Hematopoietic multipotent progenitor cell treated with erythropoietin and hydrocortisone succinate and interleukin-3 and kit ligand, for 8 days (in vitro differentiated cells): ENCODE results near the gene OSBPL1A.

Experiments used
- DNase-seq: peaks from one replicate; pipeline ENCODE4 v3.0.0-alpha.2; 2015

The OSBPL1A gene

GRCh38 chr18:24322584-24323136 is 75.0 kb downstream of the OSBPL1A start:
- no peak for DNase-seq

- DNase-seq = no peak
These were observed 76.6 kb downstream of the OSBPL1A start for GRCh38 chr18:24321071-24321470.

- peak; percentile 62 for DNase-seq
These were observed 77.9 kb downstream of the OSBPL1A start for GRCh38 chr18:24319757-24320156.

DNA sequence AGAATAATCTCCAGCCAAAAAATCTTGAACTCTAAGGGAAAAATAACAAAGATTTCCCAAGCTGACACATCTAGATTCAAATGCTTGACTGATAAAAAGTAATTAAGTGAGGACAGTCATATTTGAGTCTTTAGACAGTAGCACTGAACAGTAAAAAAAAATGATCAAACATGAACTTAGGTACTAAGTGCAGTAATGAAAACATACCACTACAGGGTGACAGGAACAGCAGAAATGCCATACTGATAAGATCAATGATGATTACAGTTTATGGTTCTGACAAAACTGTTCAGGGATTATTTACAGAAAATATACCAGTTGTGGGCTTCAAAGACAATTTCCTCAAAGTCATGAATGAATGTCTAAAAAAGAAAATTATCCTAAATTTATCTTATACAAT is 80.3 kb downstream of the OSBPL1A start:
- no peak for DNase-seq

DNA sequence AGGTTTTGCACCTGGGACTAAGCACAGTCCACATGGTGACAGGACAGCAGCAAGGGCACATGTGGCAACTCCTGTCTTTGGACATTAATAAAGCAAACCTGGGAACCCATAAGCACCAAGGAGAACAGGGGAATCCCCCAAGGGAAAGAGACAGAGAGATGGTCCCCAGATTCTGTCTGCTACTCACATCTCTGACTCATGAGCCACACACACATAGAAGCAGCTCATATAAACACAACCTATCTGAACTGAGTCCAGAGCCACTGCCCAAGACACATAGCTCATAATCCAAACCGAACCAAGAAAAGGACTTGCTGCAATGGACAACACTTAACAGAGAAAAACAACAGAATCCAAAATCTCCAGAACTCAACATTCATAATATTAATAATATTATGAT is 82.5 kb downstream of the OSBPL1A start:
- DNase-seq = no peak

GRCh38 chr18:24306201-24306600 is 91.4 kb downstream of the OSBPL1A start:
- DNase-seq = no peak

DNA sequence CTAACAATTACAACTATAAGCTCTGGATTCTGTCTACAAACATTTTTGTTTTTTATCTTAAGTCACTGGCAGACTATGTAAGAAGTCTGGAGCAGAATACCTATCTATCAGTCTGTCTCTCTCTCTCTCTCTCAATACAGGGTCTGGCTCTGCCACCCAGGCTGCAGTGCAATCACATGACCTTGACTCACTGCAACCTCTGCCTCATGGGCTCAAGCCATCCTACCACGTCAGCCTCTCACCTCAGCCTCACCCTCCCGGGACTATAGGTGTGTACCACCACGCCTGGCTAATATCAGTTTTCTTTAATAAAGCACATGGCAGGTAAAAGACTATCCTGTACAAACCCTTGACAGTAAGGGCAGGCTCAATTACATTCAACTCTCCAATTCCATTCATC is 96.9 kb downstream of the OSBPL1A start:
- no peak for DNase-seq

- DNase-seq = no peak
These were observed 101.3 kb downstream of the OSBPL1A start for GRCh38 chr18:24296276-24296675.

DNA sequence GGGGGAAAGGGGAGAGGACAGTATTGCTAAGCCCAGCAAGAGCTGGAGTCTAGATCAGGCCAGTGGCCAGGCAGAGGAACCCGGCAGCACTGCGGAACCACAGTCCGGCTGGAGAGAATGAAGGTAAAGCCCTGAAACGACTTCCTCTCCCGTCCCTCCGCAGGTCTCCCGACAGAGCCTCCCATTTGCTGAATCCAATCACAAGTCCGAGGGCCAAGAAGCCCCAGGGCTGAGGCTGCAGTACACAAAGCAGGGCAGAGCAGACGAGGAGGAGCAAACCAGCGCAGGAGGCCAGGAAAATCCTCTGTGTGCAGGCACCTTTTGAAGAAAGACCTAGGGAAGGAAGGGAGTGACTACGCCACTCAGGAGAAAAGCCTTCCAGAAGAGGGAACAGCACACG is 104.4 kb downstream of the OSBPL1A start:
- no peak for DNase-seq

GRCh38 chr18:24278591-24278990 is 119.0 kb downstream of the OSBPL1A start:
- DNase-seq = no peak

- DNase-seq = no peak
These were observed 120.0 kb downstream of the OSBPL1A start for GRCh38 chr18:24277516-24278195.

DNA sequence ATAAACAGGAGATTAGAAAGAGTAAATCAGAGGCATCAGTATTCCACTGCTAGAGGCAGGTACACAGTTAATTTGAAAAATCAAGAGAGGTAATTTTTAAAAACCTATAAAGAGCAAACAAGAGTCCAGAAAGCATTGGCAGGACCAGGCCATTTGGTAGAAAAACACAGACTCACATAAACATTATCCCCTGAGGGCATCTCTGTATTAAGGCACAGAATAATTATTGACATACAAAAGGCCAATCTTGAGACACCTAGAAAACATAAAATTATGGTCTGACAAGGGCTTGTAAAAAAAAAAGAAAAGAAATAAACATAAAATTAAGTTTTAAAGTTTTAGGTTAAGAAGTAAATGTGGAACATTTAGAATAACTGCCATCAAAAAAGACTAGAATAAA is 120.6 kb downstream of the OSBPL1A start:
- no peak for DNase-seq

DNA sequence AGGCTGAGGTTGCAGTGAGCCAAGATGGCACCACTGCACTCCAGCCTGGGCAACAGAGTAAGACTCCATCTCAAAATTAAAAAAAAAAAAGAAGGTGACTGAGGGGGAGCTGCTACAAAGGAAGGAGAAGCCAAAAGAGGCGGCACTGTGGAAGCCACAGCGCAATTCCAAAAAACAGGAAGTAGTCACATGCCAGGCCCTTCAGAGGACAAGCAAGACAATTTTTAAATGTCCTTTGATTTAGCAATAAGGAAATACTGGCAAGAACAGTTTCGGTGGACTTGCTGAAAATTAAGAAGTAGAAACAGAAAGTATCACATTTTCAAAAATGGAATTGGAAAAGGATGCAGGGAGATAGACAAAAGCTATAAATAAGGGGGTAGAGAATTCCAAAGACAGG is 122.8 kb downstream of the OSBPL1A start:
- DNase-seq = no peak

DNA sequence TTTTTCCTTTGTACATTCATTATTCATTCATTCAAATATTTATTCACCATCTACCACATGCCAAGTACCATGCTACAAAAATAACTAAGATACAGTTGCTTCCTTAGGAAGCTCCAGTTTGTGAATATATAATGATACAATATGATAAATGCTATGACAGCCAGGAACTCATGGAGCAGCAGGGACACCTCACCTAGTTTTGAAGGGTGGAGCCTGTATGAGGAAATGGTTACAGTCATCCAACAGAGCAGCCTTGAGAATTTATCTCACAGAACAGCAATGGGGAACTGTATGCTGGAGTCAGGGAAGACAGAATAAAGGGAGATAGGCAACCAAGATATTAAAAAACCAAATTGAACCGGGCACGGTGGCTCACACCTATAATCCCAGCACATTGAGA is 124.0 kb downstream of the OSBPL1A start:
- no peak for DNase-seq

DNA sequence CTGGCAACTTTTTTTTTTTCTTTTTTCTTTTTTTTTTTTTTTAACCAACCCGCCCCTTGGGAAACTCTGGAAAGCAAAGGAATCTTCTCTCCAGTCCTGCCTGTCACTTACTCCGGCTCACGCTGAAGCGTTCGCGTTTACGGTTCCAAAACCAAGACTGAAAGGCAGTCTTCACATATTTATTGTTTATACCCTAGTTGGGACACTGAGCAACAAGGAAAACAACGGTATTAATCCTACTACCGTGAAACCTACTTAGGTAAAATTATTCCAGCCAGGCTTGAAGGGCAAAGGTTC is 125.4 kb downstream of the OSBPL1A start:
- DNase-seq = peak; percentile 5

DNA sequence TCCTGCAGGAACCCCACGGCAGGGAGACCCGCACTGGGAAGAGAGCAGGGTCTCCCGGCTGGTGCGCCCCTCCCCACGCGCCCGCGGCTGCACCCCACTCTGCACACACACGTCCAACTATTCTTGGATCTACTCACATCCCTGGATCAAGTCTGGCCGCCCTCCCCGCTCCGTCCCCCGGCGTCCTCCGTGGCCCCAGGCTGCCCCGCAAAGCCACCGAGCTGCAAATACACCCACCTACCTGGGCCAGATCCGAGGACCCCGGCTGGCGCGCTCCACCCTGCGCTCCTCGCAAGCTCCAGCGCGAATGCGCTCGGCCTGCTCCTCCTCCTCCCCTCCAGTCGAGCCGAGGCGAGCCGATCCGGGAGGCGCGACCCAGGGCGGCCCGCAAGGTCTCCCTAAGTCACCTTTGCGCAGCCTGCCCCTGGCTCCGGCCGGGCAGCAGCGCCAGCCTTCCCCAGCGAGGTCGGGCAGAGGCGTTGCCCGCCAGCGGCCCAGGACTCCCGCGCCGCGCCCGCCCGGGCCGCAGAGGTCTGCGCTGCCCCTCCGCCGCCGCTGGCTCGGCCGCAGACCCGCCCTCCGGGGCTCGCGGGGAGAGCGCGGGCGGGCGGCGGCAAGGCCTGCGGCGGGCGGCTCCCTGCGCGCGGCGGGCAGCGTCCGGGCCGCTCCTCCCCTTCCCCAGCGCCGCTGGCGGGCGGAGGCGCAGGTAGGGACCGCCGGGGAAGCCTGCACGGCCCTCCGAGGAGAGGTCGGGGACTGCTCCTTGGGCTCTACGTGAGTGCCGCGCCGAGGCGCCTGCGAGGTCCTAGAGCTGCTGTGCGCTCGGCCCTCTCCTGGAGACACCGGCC is 126.0 kb downstream of the OSBPL1A start:
- peak; percentile 57 for DNase-seq

- DNase-seq = no peak
These were observed 126.7 kb downstream of the OSBPL1A start for GRCh38 chr18:24270937-24271380.

DNA sequence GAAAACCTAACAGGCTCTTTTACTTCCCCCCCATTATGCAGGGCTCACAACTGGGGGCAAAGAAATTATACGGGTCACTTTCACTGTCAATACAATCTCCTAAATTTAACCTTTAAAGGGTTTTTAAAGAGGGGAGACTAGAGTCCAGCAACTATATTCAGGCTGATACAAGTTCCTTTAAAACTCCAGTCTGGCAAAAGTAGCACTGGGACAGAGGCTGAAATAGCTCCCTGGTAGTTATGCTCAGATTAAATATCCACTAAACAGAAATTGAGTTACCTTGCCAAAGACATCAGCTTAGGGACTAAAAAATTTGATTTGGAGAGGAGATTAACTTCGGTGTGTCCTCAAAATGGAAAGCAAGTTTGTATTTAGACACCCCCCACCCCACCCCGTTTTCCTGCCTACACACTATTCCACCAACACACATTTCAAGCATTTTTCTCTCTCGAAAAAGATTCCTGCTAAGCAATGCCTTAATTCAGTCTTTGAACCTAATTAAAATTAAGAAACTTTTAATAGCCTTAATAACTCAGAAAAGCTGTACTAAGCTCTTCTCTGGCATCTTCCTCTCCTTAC is 127.2 kb downstream of the OSBPL1A start:
- no peak for DNase-seq

DNA sequence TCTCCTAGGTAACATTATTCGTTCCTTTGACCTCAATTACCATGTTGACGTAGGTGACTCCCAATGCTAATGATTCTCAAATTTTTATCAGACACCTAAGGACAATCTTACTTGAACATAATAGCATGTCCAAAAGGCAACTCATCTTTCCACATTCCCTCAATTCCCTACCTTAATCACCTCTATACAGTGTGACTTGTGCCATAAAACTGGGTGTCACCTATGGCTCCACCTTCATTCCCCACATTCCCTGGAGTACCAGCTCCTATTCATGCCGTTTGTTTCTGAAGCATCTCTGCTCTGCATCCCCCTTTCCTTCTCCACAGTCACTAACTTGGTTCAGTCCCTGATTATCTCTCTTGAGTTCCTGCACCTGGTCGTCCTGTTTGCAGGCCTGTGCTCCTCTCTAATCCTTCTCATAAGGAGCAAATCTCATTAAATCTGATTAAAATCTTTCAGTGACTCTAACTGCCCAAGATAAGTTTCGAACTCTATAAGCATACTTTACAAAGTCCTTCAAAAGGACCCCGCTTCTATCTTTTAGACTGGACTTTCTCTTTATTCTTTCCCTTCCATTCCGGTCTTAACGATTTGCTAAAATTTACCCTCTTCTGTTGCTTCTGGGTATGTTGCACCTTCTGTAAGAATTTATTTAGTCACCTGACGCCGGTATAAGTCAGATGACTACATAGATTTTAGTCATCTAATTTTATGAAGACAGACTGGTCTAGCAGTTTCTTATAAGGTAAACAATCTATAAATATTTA is 128.7 kb downstream of the OSBPL1A start:
- no peak for DNase-seq

DNA sequence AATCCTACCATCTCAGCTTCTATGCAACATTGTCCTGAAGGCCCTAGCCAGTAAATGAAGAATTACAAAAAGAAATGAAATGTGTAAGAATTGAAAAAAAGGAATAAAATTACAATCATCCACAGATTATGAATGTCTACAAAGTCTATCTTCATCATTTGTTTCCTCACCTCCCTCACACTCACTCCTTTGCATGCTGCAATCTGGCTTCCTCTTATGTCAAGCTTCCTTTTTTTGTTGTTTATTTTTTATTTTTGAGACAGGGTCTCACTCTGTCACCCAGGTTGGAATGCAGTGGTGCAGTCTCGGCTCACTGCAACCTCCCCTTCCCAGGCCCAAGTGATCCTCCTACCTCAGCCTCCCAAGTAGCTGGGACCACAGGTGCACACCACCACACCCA is 129.7 kb downstream of the OSBPL1A start:
- DNase-seq = no peak

DNA sequence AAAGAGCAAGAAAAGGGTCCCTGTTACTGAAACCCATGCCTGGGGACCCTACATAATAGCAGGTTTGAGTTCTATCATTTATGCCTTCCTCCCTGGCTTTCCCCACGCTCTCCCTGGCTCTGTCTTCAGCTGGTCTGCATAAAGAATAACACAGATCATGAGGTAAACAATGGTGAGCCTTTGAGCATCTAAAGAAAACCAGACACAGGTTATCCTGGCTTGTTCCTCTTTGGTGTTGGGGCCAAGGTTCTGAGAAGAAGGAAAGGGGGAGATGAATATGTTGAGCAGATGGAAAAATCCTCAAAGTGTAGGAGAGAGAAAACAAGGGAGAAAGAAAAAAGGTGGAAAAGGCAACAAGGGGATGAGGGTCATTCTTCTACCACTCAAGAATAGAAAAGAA is 131.5 kb downstream of the OSBPL1A start:
- no peak for DNase-seq

DNA sequence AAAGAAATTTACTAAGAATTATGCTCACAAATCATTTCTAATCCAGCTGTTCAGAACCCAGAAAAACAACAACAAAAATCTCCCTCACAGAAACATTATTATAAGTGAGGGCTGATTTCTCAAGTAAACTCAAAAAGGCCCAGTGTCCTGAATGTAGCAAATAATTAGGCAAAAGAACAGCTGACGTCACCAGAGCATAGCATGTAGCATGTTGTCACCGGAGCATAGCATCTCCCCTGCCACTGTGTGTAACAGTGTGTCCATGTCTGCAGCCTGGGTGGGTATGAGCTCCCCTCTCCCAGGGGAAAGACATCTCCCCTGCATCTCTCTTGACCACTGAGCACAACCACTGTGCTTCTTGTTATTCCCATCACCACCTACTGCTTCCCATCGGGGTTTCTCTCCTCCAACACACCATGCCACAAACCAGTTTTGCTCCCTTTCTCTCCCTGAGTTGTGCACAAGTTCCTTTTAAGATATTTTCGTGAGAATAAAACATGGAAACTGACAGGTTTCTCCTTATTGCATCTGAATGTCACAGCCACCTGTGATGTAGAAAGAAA is 132.0 kb downstream of the OSBPL1A start:
- no peak for DNase-seq

DNA sequence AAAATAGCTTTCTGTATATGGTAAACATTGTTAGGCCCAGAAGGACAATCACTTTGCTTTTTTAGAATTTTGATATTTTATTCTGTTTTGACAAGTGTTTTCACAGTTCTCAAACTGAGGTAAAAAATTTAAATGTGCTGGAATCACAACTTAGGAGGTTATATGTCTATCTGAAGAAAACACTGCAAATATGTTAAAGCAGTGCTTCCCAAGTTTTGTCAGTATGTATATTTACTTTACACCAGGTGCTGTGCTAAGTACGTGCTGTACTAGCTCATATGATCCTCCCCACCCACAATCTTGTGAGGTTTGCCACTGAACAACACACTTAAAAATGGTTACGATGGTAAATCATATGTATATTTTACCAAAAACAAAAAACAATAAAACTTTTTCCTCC is 134.6 kb downstream of the OSBPL1A start:
- DNase-seq = no peak
